Bronchial epithelial cell (primary cell): ENCODE measurements around the gene COPB1. TPM values are rescaled to one million over a fixed set of nuclear protein-coding genes. Genes with fewer than 3 reads are reported as not detected.

Experiments
- DNase-seq: peaks from one replicate; pipeline ENCODE4 v3.0.0-alpha.2; 2010; ENCODE audit warnings: low read depth
- FAIRE-seq: peaks from 2 replicates; lab custom pipeline; 2011; peaks lifted over from hg19 to GRCh38; lab: Jason Lieb, UNC
- H3K27me3 ChIP-seq: 2 replicates; pipeline ENCODE4 v1.5.1; 2011; ENCODE audit warnings: low read length; ENCODE audit not compliant: control insufficient read depth, insufficient read depth
- H3K36me3 ChIP-seq: 2 replicates; pipeline ENCODE4 v1.5.1; 2011; ENCODE audit warnings: low read length; ENCODE audit not compliant: control insufficient read depth, insufficient read depth
- H3K4me3 ChIP-seq: 2 replicates; pipeline ENCODE4 v1.5.1; 2011; ENCODE audit warnings: mild to moderate bottlenecking, low read depth, low read length, control low read depth
- total RNA-seq: library from RNA; depleted of rRNA; stranded (reverse); fragments of >200 nt; gene quantifications from 2 replicates; pipeline ENCODE4 v1.2.1, GENCODE V29; 2014
- TF ChIP-seq, protein P1 (sequence below): IDR thresholded peaks from 2 replicates; pipeline ENCODE4 v1.5.1; 2011; ENCODE audit warnings: mild to moderate bottlenecking, moderate library complexity, low read length, control low read depth, inconsistent platforms; ENCODE audit not compliant: insufficient read depth, severe bottlenecking

The COPB1 gene, protein sequence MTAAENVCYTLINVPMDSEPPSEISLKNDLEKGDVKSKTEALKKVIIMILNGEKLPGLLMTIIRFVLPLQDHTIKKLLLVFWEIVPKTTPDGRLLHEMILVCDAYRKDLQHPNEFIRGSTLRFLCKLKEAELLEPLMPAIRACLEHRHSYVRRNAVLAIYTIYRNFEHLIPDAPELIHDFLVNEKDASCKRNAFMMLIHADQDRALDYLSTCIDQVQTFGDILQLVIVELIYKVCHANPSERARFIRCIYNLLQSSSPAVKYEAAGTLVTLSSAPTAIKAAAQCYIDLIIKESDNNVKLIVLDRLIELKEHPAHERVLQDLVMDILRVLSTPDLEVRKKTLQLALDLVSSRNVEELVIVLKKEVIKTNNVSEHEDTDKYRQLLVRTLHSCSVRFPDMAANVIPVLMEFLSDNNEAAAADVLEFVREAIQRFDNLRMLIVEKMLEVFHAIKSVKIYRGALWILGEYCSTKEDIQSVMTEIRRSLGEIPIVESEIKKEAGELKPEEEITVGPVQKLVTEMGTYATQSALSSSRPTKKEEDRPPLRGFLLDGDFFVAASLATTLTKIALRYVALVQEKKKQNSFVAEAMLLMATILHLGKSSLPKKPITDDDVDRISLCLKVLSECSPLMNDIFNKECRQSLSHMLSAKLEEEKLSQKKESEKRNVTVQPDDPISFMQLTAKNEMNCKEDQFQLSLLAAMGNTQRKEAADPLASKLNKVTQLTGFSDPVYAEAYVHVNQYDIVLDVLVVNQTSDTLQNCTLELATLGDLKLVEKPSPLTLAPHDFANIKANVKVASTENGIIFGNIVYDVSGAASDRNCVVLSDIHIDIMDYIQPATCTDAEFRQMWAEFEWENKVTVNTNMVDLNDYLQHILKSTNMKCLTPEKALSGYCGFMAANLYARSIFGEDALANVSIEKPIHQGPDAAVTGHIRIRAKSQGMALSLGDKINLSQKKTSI
- total RNA-seq: 192 and 273 TPM in 2 replicates

- TF ChIP-seq, protein P1, sequence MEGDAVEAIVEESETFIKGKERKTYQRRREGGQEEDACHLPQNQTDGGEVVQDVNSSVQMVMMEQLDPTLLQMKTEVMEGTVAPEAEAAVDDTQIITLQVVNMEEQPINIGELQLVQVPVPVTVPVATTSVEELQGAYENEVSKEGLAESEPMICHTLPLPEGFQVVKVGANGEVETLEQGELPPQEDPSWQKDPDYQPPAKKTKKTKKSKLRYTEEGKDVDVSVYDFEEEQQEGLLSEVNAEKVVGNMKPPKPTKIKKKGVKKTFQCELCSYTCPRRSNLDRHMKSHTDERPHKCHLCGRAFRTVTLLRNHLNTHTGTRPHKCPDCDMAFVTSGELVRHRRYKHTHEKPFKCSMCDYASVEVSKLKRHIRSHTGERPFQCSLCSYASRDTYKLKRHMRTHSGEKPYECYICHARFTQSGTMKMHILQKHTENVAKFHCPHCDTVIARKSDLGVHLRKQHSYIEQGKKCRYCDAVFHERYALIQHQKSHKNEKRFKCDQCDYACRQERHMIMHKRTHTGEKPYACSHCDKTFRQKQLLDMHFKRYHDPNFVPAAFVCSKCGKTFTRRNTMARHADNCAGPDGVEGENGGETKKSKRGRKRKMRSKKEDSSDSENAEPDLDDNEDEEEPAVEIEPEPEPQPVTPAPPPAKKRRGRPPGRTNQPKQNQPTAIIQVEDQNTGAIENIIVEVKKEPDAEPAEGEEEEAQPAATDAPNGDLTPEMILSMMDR: no peak
- FAIRE-seq (no peak), DNase-seq (peak; percentile 88)
- H3K4me3 ChIP-seq: peak within 1 kb of the TSS; percentile 82
- peaks cover 1% of the 10 kb centered on the region for H3K36me3 ChIP-seq
- H3K27me3 ChIP-seq: no peaks in the 10 kb centered on the region
Observed at GRCh38 chr11:14499560-14500180, at the start of gene COPB1. Gene COPB1 (minus strand): TSS chr11:14499811. CDS start chr11:14498928, 883 bp downstream.

DNA sequence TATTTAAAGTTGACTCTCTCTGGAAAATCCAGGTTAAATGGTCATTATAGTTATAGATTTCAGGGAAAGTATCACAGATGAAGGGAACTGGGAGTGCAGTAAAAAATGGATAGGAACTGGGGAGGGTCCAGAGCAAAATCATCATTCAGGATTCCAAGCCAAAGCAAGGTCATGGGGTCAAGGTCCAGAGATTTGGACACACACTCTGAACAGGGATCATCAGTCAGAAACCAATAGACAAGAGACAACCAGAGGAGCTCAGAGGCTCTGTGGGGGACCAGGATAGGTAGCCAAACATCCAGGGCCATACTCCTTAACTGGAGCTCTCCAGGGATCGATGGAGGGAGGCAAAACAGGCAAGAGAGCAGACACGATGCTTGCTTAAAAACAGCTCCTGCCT is 47.8 kb upstream of the COPB1 start:
- H3K4me3 ChIP-seq: no peak overlapping the region
- H3K36me3 ChIP-seq: no peaks in the 10 kb centered on the region
- DNase-seq (no peak), FAIRE-seq (no peak)
- TF ChIP-seq, protein P1: no peak
- no peaks in the 10 kb centered on the region for H3K27me3 ChIP-seq

DNA sequence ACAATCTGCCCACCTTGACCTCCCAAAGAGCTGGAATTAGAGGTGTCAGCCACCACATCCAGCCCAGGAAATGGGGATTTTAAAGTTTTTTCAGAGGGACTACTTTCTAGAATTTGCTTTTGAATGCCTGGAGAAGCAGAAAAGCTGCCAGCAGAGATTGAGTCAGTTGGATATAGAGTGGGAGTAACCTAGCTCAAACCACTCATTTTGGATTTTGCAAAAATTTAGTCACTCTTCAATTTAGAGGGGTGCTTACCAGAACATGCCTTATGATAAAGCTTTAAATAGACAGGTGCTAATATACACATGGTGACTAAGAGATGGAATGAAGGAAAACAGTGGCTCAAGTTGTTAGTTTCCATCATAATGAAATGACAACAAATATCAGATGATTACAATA is 47.1 kb upstream of the COPB1 start:
- TF ChIP-seq, protein P1: no peak

GRCh38 chr11:14544611-14545010 is 45.0 kb upstream of the COPB1 start:
- peak; percentile 37 for DNase-seq
- no peaks in the 10 kb centered on the region for H3K27me3 ChIP-seq
- no peak for FAIRE-seq
- TF ChIP-seq, protein P1: no peak
- no peaks in the 10 kb centered on the region for H3K36me3 ChIP-seq
- no peak overlapping the region for H3K4me3 ChIP-seq

More for the DNA sequence above, 47.1 kb upstream of the COPB1 start:
- no peak overlapping the region for H3K4me3 ChIP-seq
- H3K27me3 ChIP-seq: no peaks in the 10 kb centered on the region
- no peaks in the 10 kb centered on the region for H3K36me3 ChIP-seq
- no peak for DNase-seq
- no peak for FAIRE-seq

DNA sequence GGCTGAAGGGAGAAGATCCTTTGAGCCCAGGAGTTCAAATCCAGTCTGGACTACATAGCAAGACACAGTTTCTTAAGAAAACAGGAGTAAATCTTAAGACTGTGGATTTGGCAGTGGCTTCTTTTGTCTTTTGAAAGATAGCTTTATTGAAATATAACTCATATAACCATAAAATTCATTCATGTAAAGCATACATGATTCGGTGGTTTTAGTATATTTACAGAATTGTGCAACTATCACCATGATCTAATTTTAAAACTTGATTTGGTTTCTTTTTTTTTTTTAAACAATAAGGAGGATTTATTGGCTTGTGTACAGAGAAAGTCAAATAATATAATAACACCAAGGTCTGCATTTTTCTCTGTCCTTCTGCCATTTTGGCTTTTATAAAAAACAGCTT is 43.6 kb upstream of the COPB1 start:
- no peak for DNase-seq
- FAIRE-seq: no peak
- TF ChIP-seq, protein P1: no peak
- Histone ChIP-seq H3K36me3 (no peaks in the 10 kb centered on the region), H3K27me3 (no peaks in the 10 kb centered on the region), H3K4me3 (no peak overlapping the region)
